ENCODE measurements around the gene SYTL2.

Gene SYTL2

GRCh38 chr11:85724748-85725465 lies 86.0 kb downstream of the SYTL2 start:
- peak in 1 of 2 experiments; percentile 28 for DNase-seq

GRCh38 chr11:85723088-85723487 lies 87.9 kb downstream of the SYTL2 start:
- no peak for DNase-seq

GRCh38 chr11:85721191-85721590 lies 89.8 kb downstream of the SYTL2 start:
- no peak for DNase-seq

GRCh38 chr11:85718991-85719807 lies 91.7 kb downstream of the SYTL2 start:
- no peak for DNase-seq

GRCh38 chr11:85718126-85718943 lies 92.6 kb downstream of the SYTL2 start:
- no peak for DNase-seq

GRCh38 chr11:85717429-85717828 lies 93.5 kb downstream of the SYTL2 start:
- DNase-seq = no peak

- no peak for DNase-seq
These were observed 98.0 kb downstream of the SYTL2 start for GRCh38 chr11:85712953-85713352.

GRCh38 chr11:85710917-85711316 lies 100.0 kb downstream of the SYTL2 start:
- no peak for DNase-seq

GRCh38 chr11:85709941-85710702 lies 100.8 kb downstream of the SYTL2 start:
- DNase-seq = no peak

- no peak for DNase-seq
These were observed 105.1 kb downstream of the SYTL2 start for GRCh38 chr11:85705800-85706199.

- DNase-seq = no peak
These were observed 106.0 kb downstream of the SYTL2 start for GRCh38 chr11:85704967-85705366.

- no peak for DNase-seq
These were observed 110.8 kb downstream of the SYTL2 start for GRCh38 chr11:85699957-85700741.

GRCh38 chr11:85698195-85698594 lies 112.7 kb downstream of the SYTL2 start:
- DNase-seq = no peak

- no peak for DNase-seq
These were observed 113.2 kb downstream of the SYTL2 start for GRCh38 chr11:85697747-85698146.

- no peak for DNase-seq
These were observed 115.4 kb downstream of the SYTL2 start for GRCh38 chr11:85695546-85695945.

GRCh38 chr11:85694385-85694980 lies 116.5 kb downstream of the SYTL2 start:
- DNase-seq = peak; percentile 29 to 55

GRCh38 chr11:85685820-85686459 lies 125.0 kb downstream of the SYTL2 start, which contains the start of gene CCDC89:
Gene CCDC89, minus strand, starts transcription at chr11:85686195. Its CDS starts 65 bp downstream, at chr11:85686130.
- no peak for DNase-seq

GRCh38 chr11:85685125-85685819 lies 125.7 kb downstream of the SYTL2 start:
- DNase-seq = no peak

- no peak for DNase-seq
These were observed 128.3 kb downstream of the SYTL2 start for GRCh38 chr11:85682330-85683305.
